Naive B cell (primary cell): ENCODE data around the gene SCAMP3. TPM values are rescaled to one million over a fixed set of nuclear protein-coding genes. Genes with fewer than 3 reads are reported as not detected.
"Not testable (repeated sequence)": the region's sequence is repeated elsewhere in the genome, so short reads cannot be mapped to it uniquely, and the experiment has no call there.

Experiments
- ATAC-seq, 2 donors: fragments of 150-1000 bp; cut with Tn5 transposase; 2 replicates each; pipeline ENCODE4 v1.10.0; 2021; ENCODE audit warnings: low read depth in 2 of 2, mild to moderate bottlenecking in 2 of 2, moderate library complexity in 2 of 2
- DNase-seq: peaks from one replicate; pipeline ENCODE4 v3.0.0; 2022
- H3K27ac Mint-ChIP-seq, 6 donors: one replicate each; pipeline ENCODE4 v1.8.0; 2020 to 2022; ENCODE audit warnings: mild to moderate bottlenecking in 6 of 6, mixed read lengths in 6 of 6, moderate library complexity in 5 of 6, inconsistent platforms in 2 of 6
- H3K27me3 Mint-ChIP-seq, 3 donors: one replicate each; pipeline ENCODE4 v1.8.0; 2021 to 2022; ENCODE audit warnings: mixed read lengths in 3 of 3, mild to moderate bottlenecking in 1 of 3
- H3K36me3 Mint-ChIP-seq, 2 donors: one replicate each; pipeline ENCODE4 v1.8.0; 2020 to 2022; ENCODE audit warnings: mixed read lengths in 2 of 2, inconsistent platforms in 1 of 2, mild to moderate bottlenecking in 1 of 2
- H3K4me1 Mint-ChIP-seq, 3 donors: one replicate each; pipeline ENCODE4 v1.8.0; 2020 to 2022; ENCODE audit warnings: mixed read lengths in 3 of 3, inconsistent platforms in 1 of 3, mild to moderate bottlenecking in 1 of 3, moderate library complexity in 1 of 3
- H3K4me3 Mint-ChIP-seq, 8 donors: one replicate each; pipeline ENCODE4 v1.8.0; 2020 to 2022; ENCODE audit warnings: mild to moderate bottlenecking in 8 of 8, mixed read lengths in 8 of 8, moderate library complexity in 8 of 8, inconsistent platforms in 2 of 8
- H3K9me3 Mint-ChIP-seq, 7 donors: one replicate each; pipeline ENCODE4 v1.8.0; 2020 to 2022; ENCODE audit warnings: mixed read lengths in 7 of 7, mild to moderate bottlenecking in 5 of 7, inconsistent platforms in 2 of 7, moderate library complexity in 1 of 7
- polyA plus RNA-seq, 6 donors: library from polyadenylated mRNA; unstranded; fragments of 300-500 nt; fragmentation: Illumina TruSeq; gene quantifications; one replicate each; pipeline ENCODE4 v1.2.3, GENCODE V29; 2021; ENCODE audit warnings: low read depth in 6 of 6

SCAMP3 gene
- polyA plus RNA-seq, 6 donors from 2014 or later, result 100 to 142 (median 125) TPM

DNA sequence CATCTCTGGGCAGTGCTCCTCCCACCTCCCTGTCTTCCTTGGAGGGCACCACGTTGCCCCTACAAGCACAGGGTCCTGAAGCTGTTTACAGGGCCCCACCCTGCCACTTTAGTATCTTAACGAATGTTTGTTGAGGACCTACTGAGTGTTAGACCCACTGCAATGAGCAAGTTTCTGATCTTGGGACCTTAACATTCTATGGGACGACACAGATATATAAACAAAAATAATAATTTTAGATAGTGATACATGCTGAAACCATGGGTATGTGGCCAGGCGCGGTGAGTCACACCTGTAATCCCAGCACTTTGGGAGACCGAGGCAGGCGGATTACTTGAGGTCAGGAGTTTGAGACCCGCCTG is 17.0 kb downstream of the SCAMP3 start:
- peak overlapping the region; percentile 86 to 99 (median 98) for H3K27ac Mint-ChIP-seq
- H3K4me1 Mint-ChIP-seq, result peaks cover 22 to 47% (median 43%) of the 10 kb centered on the region in 3 donors
- H3K27me3 Mint-ChIP-seq, result peaks cover 0 to 6% (median 5%) of the 10 kb centered on the region in 3 donors

GRCh38 chr1:155244368-155245162 is 17.6 kb downstream of the SCAMP3 start:
- ATAC-seq (peak; percentile 91 to 92), DNase-seq (peak; percentile 86)
- H3K4me1 Mint-ChIP-seq, result peaks cover 22 to 49% (median 49%) of the 10 kb centered on the region in 3 donors
- H3K27me3 Mint-ChIP-seq, result peaks cover 0 to 6% (median 5%) of the 10 kb centered on the region in 3 donors
- peak overlapping the region; percentile 96 to 99 (median 98) for H3K27ac Mint-ChIP-seq
- H3K9me3 Mint-ChIP-seq, result peaks cover 0 to 4% (median 2%) of the 10 kb centered on the region in 7 donors
- peak overlapping the region; percentile 82 to 95 (median 92) for H3K4me3 Mint-ChIP-seq
- H3K36me3 Mint-ChIP-seq, result no peaks in the 10 kb centered on the region

More for the DNA sequence above, 17.0 kb downstream of the SCAMP3 start:
- Mint-ChIP-seq H3K4me3 (peak overlapping the region; percentile 82 to 95 (median 92)), H3K36me3 (no peaks in the 10 kb centered on the region), H3K9me3 (peaks cover 0 to 4% (median 2%) of the 10 kb centered on the region in 7 donors)
- ATAC-seq (no peak), DNase-seq (no peak)

GRCh38 chr1:155242805-155243358 is 19.3 kb downstream of the SCAMP3 start:
- Mint-ChIP-seq H3K9me3 (peaks cover 0 to 4% (median 2%) of the 10 kb centered on the region in 7 donors), H3K27ac (peak overlapping the region in 3 of 6 donors; percentile 22 to 54 (median 32)), H3K36me3 (no peaks in the 10 kb centered on the region), H3K4me1 (peaks cover 22 to 56% (median 53%) of the 10 kb centered on the region in 3 donors), H3K27me3 (peaks cover 0 to 6% (median 5%) of the 10 kb centered on the region in 3 donors), H3K4me3 (peak overlapping the region; percentile 58 to 95 (median 89))
- DNase-seq (no peak), ATAC-seq (no peak)

- H3K27me3 Mint-ChIP-seq, result peaks cover 0 to 6% (median 5%) of the 10 kb centered on the region in 3 donors
- peaks cover 22 to 56% (median 53%) of the 10 kb centered on the region in 3 donors for H3K4me1 Mint-ChIP-seq
- peaks cover 0 to 4% (median 2%) of the 10 kb centered on the region in 7 donors for H3K9me3 Mint-ChIP-seq
- H3K27ac Mint-ChIP-seq, result peak overlapping the region in 3 of 6 donors; percentile 65 to 88 (median 67)
- ATAC-seq (no peak), DNase-seq (no peak)
- H3K36me3 Mint-ChIP-seq, result no peaks in the 10 kb centered on the region
- H3K4me3 Mint-ChIP-seq, result peak overlapping the region; percentile 19 to 93 (median 64)
Observed at GRCh38 chr1:155241841-155242264, 20.3 kb downstream of the SCAMP3 start.

DNA sequence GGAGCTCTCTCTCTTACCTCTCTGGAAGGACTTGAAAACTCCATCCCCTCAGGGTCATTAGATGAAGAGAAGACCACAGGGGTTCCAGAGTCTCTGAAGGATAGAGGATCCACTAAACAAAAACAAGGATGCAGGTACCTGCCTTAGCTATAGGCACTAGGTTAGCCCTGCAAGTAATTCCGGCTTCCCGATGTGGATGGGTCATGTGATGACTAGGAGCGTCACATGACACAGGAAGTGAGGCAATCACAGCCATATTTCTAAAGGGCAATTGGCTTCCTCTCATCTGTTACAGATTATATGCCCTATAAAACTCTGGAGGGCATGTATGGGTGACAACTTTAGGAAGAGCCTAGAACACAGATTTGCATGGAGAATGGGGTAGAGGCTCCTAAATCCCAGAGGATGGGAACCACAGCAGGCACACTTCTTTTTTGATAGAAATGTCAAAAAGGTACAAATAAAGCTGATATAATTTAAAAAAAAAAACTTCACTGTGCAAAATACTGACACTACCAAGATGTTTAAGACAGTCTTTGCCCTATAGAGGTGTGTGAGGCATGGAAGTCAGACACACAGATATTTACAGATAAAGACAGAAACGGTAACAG is 21.0 kb downstream of the SCAMP3 start:
- Mint-ChIP-seq H3K9me3 (peaks cover 0 to 4% (median 2%) of the 10 kb centered on the region in 7 donors), H3K27me3 (peaks cover 0 to 6% (median 5%) of the 10 kb centered on the region in 3 donors), H3K4me1 (peaks cover 22 to 56% (median 48%) of the 10 kb centered on the region in 3 donors), H3K4me3 (peak overlapping the region; percentile 82 to 93 (median 92)), H3K27ac (peak overlapping the region; percentile 41 to 88 (median 78)), H3K36me3 (peaks cover 0 to 1% of the 10 kb centered on the region in 2 donors)
- peak; percentile 17 to 26 for ATAC-seq
- peak; percentile 58 for DNase-seq

DNA sequence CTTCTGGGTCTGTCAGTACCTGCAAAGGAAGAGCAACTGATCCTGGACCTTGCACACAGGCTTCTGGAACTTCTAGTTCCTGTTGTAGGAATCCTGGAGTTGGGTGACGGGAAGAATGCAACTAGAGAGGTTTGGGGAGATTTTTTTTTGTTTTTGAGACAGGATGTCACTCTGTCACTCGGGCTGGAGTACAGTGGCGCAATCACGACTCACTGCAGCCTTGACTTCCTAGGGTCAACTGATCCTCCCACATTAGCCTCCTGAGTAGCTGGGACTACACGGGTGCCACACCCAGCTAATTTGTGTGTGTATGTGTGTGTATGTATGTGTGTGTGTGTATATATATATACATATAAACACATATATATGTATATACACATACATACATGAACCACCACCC is 25.7 kb downstream of the SCAMP3 start:
- Mint-ChIP-seq H3K27me3 (no peaks in the 10 kb centered on the region), H3K4me1 (peaks cover 7 to 24% (median 24%) of the 10 kb centered on the region in 3 donors), H3K9me3 (no peaks in the 10 kb centered on the region), H3K4me3 (peak overlapping the region in 1 of 8 donors; percentile 68), H3K36me3 (peaks cover 0 to 8% of the 10 kb centered on the region in 2 donors), H3K27ac (no peak overlapping the region)
- DNase-seq (no peak), ATAC-seq (no peak)

DNA sequence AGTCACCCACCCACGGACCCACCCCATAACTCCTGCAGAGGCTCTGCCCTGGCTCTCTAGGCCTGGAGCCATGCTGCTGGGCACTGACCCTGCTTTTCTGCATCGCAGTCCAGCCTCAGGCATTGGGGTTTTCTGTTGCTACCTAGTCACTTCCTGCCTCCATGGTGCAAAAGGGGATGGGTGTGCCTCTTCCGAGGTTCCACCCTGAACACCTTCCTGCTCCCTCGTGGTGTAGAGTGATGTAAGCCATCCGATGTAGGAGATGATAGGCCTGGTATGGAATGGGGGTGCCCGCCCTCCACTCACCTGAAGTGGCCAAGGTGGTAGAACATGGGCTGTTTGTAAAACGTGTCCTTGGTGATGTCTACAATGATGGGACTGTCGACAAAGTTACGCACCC is 26.8 kb downstream of the SCAMP3 start:
- ATAC-seq, H3K36me3 Mint-ChIP-seq, H3K9me3 Mint-ChIP-seq, H3K27me3 Mint-ChIP-seq, H3K4me3 Mint-ChIP-seq, DNase-seq: not testable (repeated sequence)
- peaks cover 0 to 13% (median 13%) of the 10 kb centered on the region in 3 donors for H3K4me1 Mint-ChIP-seq
- peak overlapping the region in 1 of 6 donors; percentile 79 for H3K27ac Mint-ChIP-seq

- not testable (repeated sequence) for ATAC-seq, H3K4me3 Mint-ChIP-seq, H3K27ac Mint-ChIP-seq, H3K4me1 Mint-ChIP-seq, H3K9me3 Mint-ChIP-seq, H3K27me3 Mint-ChIP-seq, H3K36me3 Mint-ChIP-seq, DNase-seq
Observed at GRCh38 chr1:155233502-155233901, 28.7 kb downstream of the SCAMP3 start.

- H3K27me3 Mint-ChIP-seq, H3K9me3 Mint-ChIP-seq, H3K4me3 Mint-ChIP-seq, DNase-seq, ATAC-seq, H3K36me3 Mint-ChIP-seq, H3K4me1 Mint-ChIP-seq: not testable (repeated sequence)
- peak overlapping the region in 1 of 6 donors; percentile 79 for H3K27ac Mint-ChIP-seq
Observed at GRCh38 chr1:155232001-155232978, 29.9 kb downstream of the SCAMP3 start.

- Mint-ChIP-seq H3K4me1 (peaks cover 12 to 18% (median 13%) of the 10 kb centered on the region in 3 donors), H3K4me3 (peak overlapping the region in 1 of 8 donors; percentile 7), H3K27ac (peak overlapping the region in 2 of 6 donors; percentile 8 to 71)
- H3K36me3 Mint-ChIP-seq, ATAC-seq, H3K27me3 Mint-ChIP-seq, DNase-seq, H3K9me3 Mint-ChIP-seq: not testable (repeated sequence)
Observed at GRCh38 chr1:155231302-155231701, 30.9 kb downstream of the SCAMP3 start.

DNA sequence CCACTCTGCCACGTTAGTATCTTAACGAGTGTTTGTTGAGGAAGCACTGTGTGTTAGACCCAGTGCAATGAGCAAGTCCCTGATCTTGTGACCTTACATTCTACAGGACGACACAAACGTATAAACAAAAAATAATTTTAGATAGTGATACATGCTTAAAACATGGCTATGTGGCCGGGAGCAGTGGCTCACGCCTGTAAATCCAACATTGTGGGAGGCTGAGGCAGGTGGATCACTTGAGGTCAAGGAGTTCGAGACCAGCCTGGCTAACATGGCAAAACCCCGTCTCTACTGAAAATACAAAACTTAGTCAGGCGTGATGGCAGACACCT is 34.1 kb downstream of the SCAMP3 start:
- Mint-ChIP-seq H3K36me3 (no peaks in the 10 kb centered on the region), H3K4me1 (peaks cover 26 to 42% (median 29%) of the 10 kb centered on the region in 3 donors), H3K9me3 (no peaks in the 10 kb centered on the region), H3K27me3 (no peaks in the 10 kb centered on the region), H3K27ac (peak overlapping the region; percentile 38 to 96 (median 77)), H3K4me3 (peak overlapping the region; percentile 83 to 99 (median 90))
- ATAC-seq (no peak), DNase-seq (no peak)

DNA sequence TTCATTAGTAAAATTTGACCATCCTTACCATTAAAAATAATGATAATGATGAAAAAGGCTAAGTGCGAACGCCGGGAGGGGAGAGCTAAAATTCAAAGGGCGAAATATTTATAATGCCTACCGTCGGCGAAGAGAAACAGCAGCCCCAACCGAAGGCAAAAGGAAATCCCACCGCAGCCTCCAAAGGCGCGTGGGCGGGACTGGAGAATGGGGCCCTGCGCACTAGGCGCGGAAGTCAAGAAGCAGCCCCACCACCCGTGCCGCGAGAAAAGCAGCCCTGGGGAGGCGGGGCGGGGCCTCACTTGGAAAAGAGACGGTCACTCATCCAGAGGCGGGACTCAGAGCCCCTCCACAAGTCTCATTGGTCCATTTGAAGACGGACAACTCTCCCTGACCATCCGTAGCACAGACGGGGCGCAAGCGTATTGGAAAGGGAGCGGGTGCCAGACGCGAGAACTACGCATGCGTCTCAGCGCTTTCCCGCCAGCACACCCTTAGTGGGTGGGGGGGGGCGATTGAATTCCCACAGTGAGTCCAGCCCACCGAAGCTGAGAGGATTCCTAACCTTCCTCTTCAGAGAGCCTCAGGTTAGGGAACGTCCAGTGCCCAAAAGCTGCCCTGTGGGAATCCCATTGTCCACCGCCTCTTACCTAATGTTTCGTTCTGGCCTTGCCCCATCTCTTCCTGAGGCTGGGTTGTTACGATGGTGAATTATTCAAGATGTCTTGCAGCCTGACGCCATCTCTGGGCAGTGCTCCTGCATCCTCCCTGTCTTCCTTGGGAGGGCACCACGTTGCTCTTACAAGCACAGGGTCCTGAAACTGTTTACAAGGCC is 34.7 kb downstream of the SCAMP3 start:
- DNase-seq (peak; percentile 97), ATAC-seq (peak; percentile 88 to 91)
- H3K36me3 Mint-ChIP-seq, result no peaks in the 10 kb centered on the region
- H3K4me3 Mint-ChIP-seq, result peak overlapping the region; percentile 83 to 99 (median 90)
- peak overlapping the region; percentile 56 to 96 (median 94) for H3K27ac Mint-ChIP-seq
- peaks cover 29 to 47% (median 33%) of the 10 kb centered on the region in 3 donors for H3K4me1 Mint-ChIP-seq
- H3K9me3 Mint-ChIP-seq, result no peaks in the 10 kb centered on the region
- no peaks in the 10 kb centered on the region for H3K27me3 Mint-ChIP-seq
